ENCODE measurements around the gene TOP3A.

Gene TOP3A

GRCh38 chr17:18331879-18332278 is 17.1 kb upstream of the TOP3A start:
- DNase-seq (no peak), ATAC-seq (replicated peaks) (no peak)
- H3K4me1 Mint-ChIP-seq: peaks cover 0 to under 1% of the 10 kb centered on the region in 2 donors
- peaks cover 32 to 35% of the 10 kb centered on the region in 2 donors for H3K36me3 Mint-ChIP-seq
- no peaks in the 10 kb centered on the region for H3K9me3 Mint-ChIP-seq
- no peaks in the 10 kb centered on the region for H3K27me3 Mint-ChIP-seq
- no peak overlapping the region for H3K27ac Mint-ChIP-seq
- peak overlapping the region in 1 of 2 donors; percentile 4 for H3K4me3 Mint-ChIP-seq

GRCh38 chr17:18328643-18329204 is 13.9 kb upstream of the TOP3A start:
- Mint-ChIP-seq H3K36me3 (peaks cover 45% of the 10 kb centered on the region in 2 donors), H3K27ac (peak overlapping the region; percentile 14), H3K4me1 (peaks cover 19 to 31% of the 10 kb centered on the region in 2 donors), H3K27me3 (no peaks in the 10 kb centered on the region), H3K4me3 (no peak overlapping the region), H3K9me3 (peaks cover 0 to 2% of the 10 kb centered on the region in 2 donors)
- DNase-seq (no peak), ATAC-seq (replicated peaks) (no peak)

GRCh38 chr17:18327556-18327955 is 12.8 kb upstream of the TOP3A start:
- H3K4me1 Mint-ChIP-seq: peaks cover 25 to 43% of the 10 kb centered on the region in 2 donors
- H3K36me3 Mint-ChIP-seq: peaks cover 49 to 56% of the 10 kb centered on the region in 2 donors

GRCh38 chr17:18327093-18327492 is 12.3 kb upstream of the TOP3A start:
- peaks cover 48 to 58% of the 10 kb centered on the region in 2 donors for H3K36me3 Mint-ChIP-seq

More at GRCh38 chr17:18327556-18327955, 12.8 kb upstream of the TOP3A start:
- ATAC-seq (replicated peaks) (no peak), DNase-seq (no peak)
- Mint-ChIP-seq H3K9me3 (peaks cover 0 to 2% of the 10 kb centered on the region in 2 donors), H3K4me3 (no peak overlapping the region), H3K27me3 (no peaks in the 10 kb centered on the region), H3K27ac (peak overlapping the region; percentile 14)

GRCh38 chr17:18326572-18326971 is 11.8 kb upstream of the TOP3A start:
- Mint-ChIP-seq H3K27ac (peak overlapping the region; percentile 71), H3K4me3 (peak overlapping the region in 1 of 2 donors; percentile 46), H3K27me3 (no peaks in the 10 kb centered on the region), H3K36me3 (peaks cover 45 to 55% of the 10 kb centered on the region in 2 donors), H3K4me1 (peaks cover 29 to 49% of the 10 kb centered on the region in 2 donors), H3K9me3 (peaks cover 0 to 2% of the 10 kb centered on the region in 2 donors)
- no peak for DNase-seq
- ATAC-seq (replicated peaks): no peak

More at GRCh38 chr17:18327093-18327492, 12.3 kb upstream of the TOP3A start:
- H3K4me1 Mint-ChIP-seq: peaks cover 26 to 44% of the 10 kb centered on the region in 2 donors
- no peaks in the 10 kb centered on the region for H3K27me3 Mint-ChIP-seq
- ATAC-seq (replicated peaks) (no peak), DNase-seq (no peak)
- peak overlapping the region; percentile 14 for H3K27ac Mint-ChIP-seq
- peaks cover 0 to 2% of the 10 kb centered on the region in 2 donors for H3K9me3 Mint-ChIP-seq
- no peak overlapping the region for H3K4me3 Mint-ChIP-seq

- H3K27me3 Mint-ChIP-seq: no peaks in the 10 kb centered on the region
- H3K36me3 Mint-ChIP-seq: peaks cover 46 to 53% of the 10 kb centered on the region in 2 donors
- peaks cover 0 to 2% of the 10 kb centered on the region in 2 donors for H3K9me3 Mint-ChIP-seq
- peak overlapping the region in 1 of 2 donors; percentile 46 for H3K4me3 Mint-ChIP-seq
- H3K4me1 Mint-ChIP-seq: peaks cover 30 to 54% of the 10 kb centered on the region in 2 donors
- peak overlapping the region; percentile 71 for H3K27ac Mint-ChIP-seq
- ATAC-seq (replicated peaks): peak; percentile 52 to 59
- DNase-seq: no peak
Observed at GRCh38 chr17:18326039-18326438, 11.2 kb upstream of the TOP3A start.

GRCh38 chr17:18324140-18325050 is 9.6 kb upstream of the TOP3A start:
- Mint-ChIP-seq H3K27me3 (no peaks in the 10 kb centered on the region), H3K4me1 (peaks cover 44 to 71% of the 10 kb centered on the region in 2 donors), H3K9me3 (peaks cover 0 to 2% of the 10 kb centered on the region in 2 donors), H3K36me3 (peaks cover 54 to 60% of the 10 kb centered on the region in 2 donors), H3K4me3 (peak overlapping the region in 1 of 2 donors; percentile 8), H3K27ac (peak overlapping the region; percentile 52)
- DNase-seq (no peak), ATAC-seq (replicated peaks) (no peak)

- Mint-ChIP-seq H3K4me3 (no peak overlapping the region), H3K9me3 (peaks cover 0 to 2% of the 10 kb centered on the region in 2 donors), H3K27me3 (no peaks in the 10 kb centered on the region), H3K36me3 (peaks cover 53 to 60% of the 10 kb centered on the region in 2 donors), H3K27ac (no peak overlapping the region), H3K4me1 (peaks cover 52 to 78% of the 10 kb centered on the region in 2 donors)
- ATAC-seq (replicated peaks): no peak
- DNase-seq: no peak
Observed at GRCh38 chr17:18323507-18324139, 8.8 kb upstream of the TOP3A start.

GRCh38 chr17:18323007-18323406 is 8.2 kb upstream of the TOP3A start:
- DNase-seq: no peak
- Mint-ChIP-seq H3K27ac (peak overlapping the region; percentile 62), H3K36me3 (peaks cover 53 to 62% of the 10 kb centered on the region in 2 donors), H3K27me3 (no peaks in the 10 kb centered on the region), H3K4me1 (peaks cover 55 to 84% of the 10 kb centered on the region in 2 donors), H3K9me3 (peaks cover 0 to 2% of the 10 kb centered on the region in 2 donors), H3K4me3 (no peak overlapping the region)
- ATAC-seq (replicated peaks): no peak

- Mint-ChIP-seq H3K27ac (peak overlapping the region; percentile 67), H3K4me3 (no peak overlapping the region), H3K36me3 (peaks cover 53 to 67% of the 10 kb centered on the region in 2 donors), H3K4me1 (peaks cover 59 to 89% of the 10 kb centered on the region in 2 donors), H3K9me3 (peaks cover 0 to 2% of the 10 kb centered on the region in 2 donors), H3K27me3 (no peaks in the 10 kb centered on the region)
- DNase-seq (no peak), ATAC-seq (replicated peaks) (no peak)
Observed at GRCh38 chr17:18322522-18322921, 7.7 kb upstream of the TOP3A start.

GRCh38 chr17:18321309-18321708 is 6.5 kb upstream of the TOP3A start:
- peaks cover 66 to 96% of the 10 kb centered on the region in 2 donors for H3K4me1 Mint-ChIP-seq
- H3K36me3 Mint-ChIP-seq: peaks cover 57 to 73% of the 10 kb centered on the region in 2 donors
- no peak overlapping the region for H3K4me3 Mint-ChIP-seq
- H3K27ac Mint-ChIP-seq: no peak overlapping the region
- ATAC-seq (replicated peaks): no peak
- H3K9me3 Mint-ChIP-seq: peaks cover 3 to 4% of the 10 kb centered on the region in 2 donors
- DNase-seq: no peak
- H3K27me3 Mint-ChIP-seq: no peaks in the 10 kb centered on the region

GRCh38 chr17:18320301-18320700 is 5.5 kb upstream of the TOP3A start:
- Mint-ChIP-seq H3K27me3 (no peaks in the 10 kb centered on the region), H3K9me3 (peaks cover 3 to 4% of the 10 kb centered on the region in 2 donors), H3K27ac (no peak overlapping the region), H3K4me1 (peaks cover 66 to 93% of the 10 kb centered on the region in 2 donors), H3K4me3 (peak overlapping the region; percentile 29 to 44), H3K36me3 (peaks cover 58 to 73% of the 10 kb centered on the region in 2 donors)
- DNase-seq (no peak), ATAC-seq (replicated peaks) (no peak)

- Mint-ChIP-seq H3K27me3 (no peaks in the 10 kb centered on the region), H3K36me3 (peaks cover 52 to 67% of the 10 kb centered on the region in 2 donors), H3K4me1 (peaks cover 60 to 88% of the 10 kb centered on the region in 2 donors), H3K27ac (no peak overlapping the region), H3K4me3 (peak overlapping the region; percentile 29 to 44), H3K9me3 (peaks cover 2 to 3% of the 10 kb centered on the region in 2 donors)
- DNase-seq (no peak), ATAC-seq (replicated peaks) (no peak)
Observed at GRCh38 chr17:18319604-18320256, 4.9 kb upstream of the TOP3A start.
